ENCODE data around the gene NAV3.

The NAV3 gene

DNA sequence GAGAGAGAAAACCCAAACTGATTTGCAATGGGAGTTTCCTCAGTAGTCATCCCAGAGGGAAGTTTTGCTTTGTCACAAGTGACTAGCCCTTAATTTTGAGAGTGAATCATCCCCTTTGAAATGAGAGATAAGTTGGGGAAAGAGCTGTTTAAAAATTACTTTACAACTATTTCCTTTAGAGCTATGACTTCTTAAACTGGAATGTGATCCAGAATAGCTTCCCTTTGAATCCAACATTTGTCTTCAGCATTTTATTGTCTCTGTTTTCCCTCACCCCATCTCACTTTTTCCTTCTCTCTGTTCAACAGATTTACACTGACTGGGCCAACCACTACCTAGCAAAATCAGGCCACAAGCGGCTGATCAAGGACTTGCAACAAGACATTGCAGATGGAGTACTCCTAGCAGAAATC, 109.3 kb downstream of the NAV3 start:
- DNase-seq = no peak

GRCh38 chr12:77940567-77940966, 109.9 kb downstream of the NAV3 start:
- DNase-seq = no peak

DNA sequence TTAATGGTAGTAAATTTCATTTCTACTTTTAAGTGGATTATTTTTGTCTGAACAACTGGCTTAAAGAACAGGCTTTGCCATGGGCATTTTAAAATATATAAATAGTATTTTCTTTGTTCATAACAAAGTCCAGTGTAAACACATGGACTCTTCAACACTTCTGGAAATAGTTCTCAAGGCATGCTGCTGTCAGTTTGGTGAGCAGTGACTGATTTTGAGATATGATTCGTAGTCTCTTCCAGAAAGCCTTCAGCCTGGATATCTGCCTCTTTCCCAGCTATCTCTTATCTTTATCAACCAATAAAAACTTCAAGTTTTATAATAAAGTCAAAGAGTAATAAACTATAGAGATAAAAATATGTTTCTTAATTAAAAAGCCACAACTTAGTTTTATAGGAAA, 110.7 kb downstream of the NAV3 start:
- no peak for DNase-seq

GRCh38 chr12:77943466-77943865, 112.8 kb downstream of the NAV3 start:
- no peak for DNase-seq

DNA sequence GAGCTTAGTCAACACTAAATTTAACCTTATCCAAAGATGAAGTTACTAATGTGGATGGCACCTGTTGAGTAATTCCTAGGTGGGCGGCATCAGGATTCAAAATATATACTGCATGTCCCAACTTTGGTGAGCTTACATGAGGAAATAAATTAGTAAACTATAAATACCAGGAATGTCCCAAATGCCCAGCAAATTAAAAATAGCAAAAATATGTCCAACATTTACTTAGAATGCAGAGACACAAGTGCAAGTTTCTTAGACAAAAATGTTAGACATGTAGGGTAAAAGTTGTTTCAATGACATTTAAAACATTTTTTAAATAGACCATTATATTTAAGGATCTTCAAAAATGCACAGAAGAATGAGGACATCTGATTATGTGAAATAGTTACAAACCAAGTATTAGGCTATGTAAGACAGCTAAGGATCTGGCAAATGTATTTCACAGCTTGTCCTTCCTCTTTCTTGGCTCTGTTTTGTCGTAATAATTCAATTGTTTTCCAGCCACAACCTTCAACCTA, 115.9 kb downstream of the NAV3 start:
- no peak for DNase-seq

GRCh38 chr12:77947330-77947729, 116.6 kb downstream of the NAV3 start:
- DNase-seq = no peak

DNA sequence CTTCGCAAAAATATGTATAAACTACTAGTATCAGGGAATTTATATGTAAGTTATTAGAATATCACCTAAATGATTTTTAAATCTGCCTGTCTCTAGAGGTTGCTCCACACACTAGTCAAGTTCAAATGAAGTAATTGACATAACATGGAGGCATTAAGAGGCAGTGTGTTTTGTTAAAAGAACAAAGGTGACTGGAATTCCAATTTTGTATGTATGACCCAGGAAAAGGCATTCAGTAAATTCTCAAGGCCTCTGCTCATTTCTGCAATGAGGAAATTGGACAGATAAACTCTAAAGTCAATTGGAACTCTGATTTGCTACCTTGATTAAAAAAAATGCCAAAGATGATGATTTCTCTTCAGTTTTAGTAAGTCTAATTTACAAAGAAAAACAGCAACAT, 117.1 kb downstream of the NAV3 start:
- DNase-seq = no peak

- no peak for DNase-seq
Measured at GRCh38 chr12:77949943-77950342, 119.2 kb downstream of the NAV3 start.

- no peak for DNase-seq
Measured at GRCh38 chr12:77953528-77954205, 123.0 kb downstream of the NAV3 start.

DNA sequence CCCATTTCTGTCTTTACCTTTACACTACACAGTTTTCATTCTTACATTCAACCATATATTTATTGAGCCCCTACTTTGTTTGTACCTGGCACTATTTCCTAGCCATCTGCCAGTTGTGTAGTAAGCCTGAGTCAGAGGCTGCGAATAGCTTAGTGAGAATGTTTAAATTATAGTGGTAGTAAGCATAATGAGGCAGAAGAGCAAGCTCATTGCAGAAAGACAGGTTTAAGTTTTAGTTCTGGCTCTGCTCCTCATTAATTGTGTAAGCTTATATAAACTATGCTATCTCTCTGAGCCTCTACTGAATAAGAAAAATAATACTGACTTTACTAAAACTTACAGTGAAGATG, 123.5 kb downstream of the NAV3 start:
- DNase-seq = no peak

- DNase-seq = no peak
Measured at GRCh38 chr12:77957062-77957461, 126.4 kb downstream of the NAV3 start.

GRCh38 chr12:77963576-77964178, 133.0 kb downstream of the NAV3 start:
- no peak for DNase-seq

- DNase-seq = no peak
Measured at GRCh38 chr12:77965790-77966189, 135.1 kb downstream of the NAV3 start.

DNA sequence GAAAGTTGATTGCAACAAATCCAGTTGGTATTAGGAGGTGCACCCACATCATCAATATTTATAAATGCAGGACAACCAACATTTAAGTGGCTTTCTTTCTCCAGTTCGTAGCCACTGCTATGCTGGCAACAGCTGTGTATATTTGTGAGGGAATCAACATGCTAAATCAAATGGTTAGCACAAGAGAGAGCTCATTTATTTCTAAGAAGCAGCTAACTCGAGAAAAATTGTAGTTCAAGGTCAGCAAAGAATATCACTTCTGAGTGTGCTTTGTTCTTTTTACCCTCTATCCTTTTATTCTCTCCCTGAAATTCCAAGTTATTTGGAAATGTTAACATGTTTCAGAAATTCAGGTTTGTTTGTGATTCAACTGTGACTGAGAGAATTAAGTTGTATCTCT, 137.3 kb downstream of the NAV3 start:
- no peak for DNase-seq

- DNase-seq = no peak
Measured at GRCh38 chr12:77968571-77968970, 137.9 kb downstream of the NAV3 start.

DNA sequence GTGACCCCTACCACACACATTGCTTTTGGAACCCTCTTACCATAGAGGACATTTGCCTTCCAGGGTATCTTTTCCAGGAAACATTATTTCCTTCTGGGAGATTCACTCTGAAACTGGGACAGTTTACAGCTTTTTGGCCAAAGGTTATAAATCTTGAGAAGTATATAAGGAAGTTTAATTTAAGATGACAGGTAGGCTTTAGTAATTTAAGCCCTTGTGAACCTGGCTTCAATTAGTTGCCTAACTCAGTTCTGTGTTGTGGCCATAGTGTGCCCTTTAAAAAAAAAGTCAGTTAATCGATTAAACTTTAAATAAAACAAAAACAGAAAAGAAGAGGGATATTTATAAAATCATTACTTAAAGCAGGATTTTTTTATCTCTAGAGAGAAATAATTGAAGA, 142.9 kb downstream of the NAV3 start:
- DNase-seq = no peak

- DNase-seq = no peak
Measured at GRCh38 chr12:77974645-77975044, 144.0 kb downstream of the NAV3 start.

GRCh38 chr12:77979597-77980250, 149.0 kb downstream of the NAV3 start:
- no peak for DNase-seq

DNA sequence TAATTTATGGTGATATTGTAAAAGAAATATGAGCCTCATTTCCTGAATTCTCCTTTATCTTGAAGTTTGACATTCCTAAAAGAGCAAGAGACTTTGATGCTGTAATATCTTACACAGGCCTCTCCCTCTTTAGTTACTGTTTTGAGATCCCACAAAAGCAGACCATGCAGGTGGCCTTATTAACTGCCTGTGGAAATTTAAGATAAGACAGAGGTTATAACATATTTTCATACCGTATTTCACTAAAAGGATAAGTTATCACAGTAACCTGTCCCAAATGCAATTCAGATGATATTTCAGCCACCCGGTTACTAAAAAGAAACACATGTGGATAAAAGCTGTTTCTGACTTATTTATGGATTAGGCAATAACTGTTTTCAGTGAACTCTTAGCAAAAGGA, 150.1 kb downstream of the NAV3 start:
- DNase-seq = no peak

- DNase-seq = no peak
Measured at GRCh38 chr12:77983859-77984258, 153.2 kb downstream of the NAV3 start.

GRCh38 chr12:77992760-77993159, 162.1 kb downstream of the NAV3 start:
- no peak for DNase-seq

DNA sequence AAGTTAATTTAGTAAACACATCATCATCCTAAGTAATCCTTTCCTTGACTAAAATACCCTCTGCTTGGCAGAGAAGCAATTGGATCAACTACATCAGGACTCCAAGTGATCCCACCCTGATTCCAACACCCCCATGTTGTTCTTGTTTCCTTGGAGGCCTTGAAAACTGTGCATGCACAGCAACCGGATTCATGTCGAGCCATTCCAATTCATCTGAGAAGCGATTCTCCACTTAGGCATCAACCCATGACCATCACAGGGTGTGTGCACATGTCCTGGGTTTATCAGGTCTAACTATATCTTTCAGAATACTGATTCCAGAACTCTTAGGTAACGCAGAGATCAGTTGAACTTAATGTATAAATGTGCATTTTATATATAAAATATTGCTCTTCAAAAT, 163.0 kb downstream of the NAV3 start:
- DNase-seq = no peak

DNA sequence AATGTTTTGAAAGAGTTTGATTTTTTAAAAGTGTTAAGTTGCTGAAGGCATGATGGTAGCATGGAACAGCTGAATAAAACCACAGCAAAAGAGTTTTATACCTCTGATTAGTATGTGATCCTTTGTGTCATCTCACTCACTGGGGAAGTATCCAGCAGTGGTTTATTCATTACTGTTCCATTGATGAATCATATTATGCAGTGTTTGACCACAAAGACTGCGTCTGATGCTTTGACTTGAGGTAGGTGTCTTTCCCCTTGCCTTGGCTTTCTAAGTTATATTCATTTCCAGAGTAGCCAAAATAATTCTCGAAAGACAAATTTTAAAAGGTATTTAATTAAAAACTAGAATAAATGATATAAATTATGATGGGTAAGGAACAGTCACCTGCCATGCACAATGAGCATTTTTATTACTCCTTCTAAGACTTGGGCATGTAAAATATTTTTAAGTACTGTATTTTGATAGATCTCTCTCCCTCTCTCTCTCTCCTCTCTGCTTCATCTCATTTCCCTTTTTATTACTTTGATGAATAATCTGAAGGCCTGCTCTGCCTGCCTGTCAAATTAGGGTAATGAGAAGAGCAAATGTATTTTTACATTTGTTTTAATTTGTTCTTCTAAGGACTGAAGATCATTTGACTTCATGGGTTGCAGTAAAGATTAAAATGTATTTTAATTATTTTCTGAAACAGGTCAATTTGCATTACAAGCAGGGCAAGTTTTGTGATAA, 164.9 kb downstream of the NAV3 start:
- DNase-seq = no peak

GRCh38 chr12:77996670-77997069, 166.0 kb downstream of the NAV3 start:
- DNase-seq = no peak
